ENCODE measurements around the gene AKAP13. TPM values are rescaled to one million over a fixed set of nuclear protein-coding genes. Genes with fewer than 3 reads are reported as not detected.

AKAP13 gene
- polyA plus RNA-seq, 12 donors, result 57.9 to 109 (median 77.9) TPM; not detected in 1

DNA sequence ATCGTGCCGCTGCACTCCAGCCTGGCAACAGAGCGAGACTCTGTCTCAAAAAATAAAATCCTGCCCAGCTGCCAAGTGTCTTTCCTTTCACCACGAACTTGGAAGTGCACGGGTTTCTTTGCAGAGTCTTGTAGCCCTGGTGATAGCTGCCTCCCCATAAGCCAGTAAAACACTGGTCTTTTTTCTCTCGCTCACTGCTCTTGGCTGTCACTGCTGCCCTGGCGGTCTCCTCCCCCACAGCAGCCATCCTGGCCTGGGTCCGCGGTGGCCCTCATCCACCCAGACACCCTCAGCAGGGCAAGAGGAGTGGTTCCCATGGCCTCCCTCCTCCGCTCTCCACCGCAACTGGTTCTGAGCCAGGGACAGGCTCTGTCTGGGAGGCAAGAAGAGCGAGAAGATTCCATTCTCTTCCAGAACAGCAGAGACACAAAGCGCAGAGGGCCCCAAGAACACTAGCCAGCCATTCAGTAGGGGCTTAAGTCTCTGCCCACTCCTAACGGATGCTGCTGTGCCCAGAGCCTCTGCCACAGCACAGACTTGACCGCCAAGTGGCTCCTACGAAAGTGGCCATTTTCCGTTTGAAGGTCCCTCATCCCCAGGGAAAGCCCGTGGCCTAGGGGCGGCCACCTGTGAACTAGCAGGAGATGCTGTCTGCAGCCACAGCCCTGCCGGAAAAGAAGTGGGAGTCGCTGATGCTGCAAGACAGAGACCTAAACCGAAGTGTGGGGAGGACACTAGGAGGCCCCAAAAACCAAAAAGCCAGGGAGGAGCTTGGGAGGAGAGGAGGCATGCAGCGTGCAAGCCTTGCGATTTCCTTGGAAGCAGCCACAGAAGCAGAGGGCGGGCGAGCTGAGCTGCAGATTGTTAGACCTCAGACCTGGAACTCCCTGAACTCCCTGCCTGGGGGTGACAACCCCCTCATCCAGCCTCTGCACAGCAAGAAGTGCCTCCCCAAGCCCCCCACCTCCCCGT lies 370.2 kb downstream of the AKAP13 start:
- peak; percentile 79 for DNase-seq

DNA sequence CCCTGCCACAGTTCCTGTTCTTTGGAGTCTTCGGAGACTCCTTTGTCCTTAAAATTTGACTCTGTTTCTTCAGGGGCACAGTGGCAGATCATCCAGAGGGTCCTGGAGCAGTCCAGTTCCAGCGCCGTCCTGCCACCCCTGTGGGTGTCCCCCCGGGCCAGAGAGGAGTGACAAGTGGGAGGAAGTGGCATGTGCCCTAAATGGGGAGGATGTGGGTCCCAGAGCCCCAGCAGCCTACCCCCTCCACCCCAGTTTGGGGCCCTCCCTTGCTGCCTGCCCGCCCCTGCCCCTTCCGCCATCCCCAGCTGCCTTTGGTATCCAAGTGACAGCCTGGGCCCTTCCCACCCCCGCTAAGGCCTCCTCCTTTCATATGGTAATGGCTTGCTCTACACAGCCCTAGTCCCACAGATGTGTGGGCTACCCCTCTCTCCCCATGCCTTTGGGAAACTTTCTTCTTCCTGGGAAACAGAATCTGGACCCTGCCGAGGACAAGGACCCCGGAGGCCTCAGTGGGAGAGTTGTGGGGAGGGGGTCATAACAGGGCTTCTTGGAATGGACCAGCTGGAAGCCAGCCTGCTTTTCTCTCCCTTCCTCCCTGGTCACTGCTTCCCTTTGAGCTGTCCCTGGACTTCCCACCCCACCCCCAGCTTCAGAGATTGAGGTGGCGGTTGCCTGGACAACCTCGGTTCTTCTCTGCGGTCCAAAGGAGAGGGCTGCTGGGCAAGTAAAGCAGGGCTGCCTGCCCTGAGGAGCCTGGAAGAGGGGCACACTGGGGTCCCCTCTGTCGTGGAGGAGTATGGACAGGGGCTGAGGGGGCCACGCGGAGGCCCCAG lies 371.1 kb downstream of the AKAP13 start:
- DNase-seq, result no peak

DNA sequence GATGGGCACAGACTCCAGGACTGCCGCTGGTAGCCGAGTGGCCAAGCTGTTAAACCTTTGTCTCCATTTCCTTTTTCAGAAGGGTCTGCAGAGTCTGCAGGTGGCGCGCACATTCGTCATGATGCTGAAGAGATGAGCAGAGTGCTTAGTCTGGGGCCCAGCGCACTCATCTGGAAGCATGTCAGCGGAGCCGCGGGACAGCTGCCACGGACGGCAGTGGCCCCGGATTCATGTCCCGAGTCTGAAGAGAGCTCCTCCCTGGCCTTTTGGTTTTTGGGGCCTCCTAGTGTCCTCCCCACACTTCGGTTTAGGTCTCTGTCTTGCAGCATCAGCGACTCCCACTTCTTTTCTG lies 371.7 kb downstream of the AKAP13 start:
- DNase-seq, result no peak

DNA sequence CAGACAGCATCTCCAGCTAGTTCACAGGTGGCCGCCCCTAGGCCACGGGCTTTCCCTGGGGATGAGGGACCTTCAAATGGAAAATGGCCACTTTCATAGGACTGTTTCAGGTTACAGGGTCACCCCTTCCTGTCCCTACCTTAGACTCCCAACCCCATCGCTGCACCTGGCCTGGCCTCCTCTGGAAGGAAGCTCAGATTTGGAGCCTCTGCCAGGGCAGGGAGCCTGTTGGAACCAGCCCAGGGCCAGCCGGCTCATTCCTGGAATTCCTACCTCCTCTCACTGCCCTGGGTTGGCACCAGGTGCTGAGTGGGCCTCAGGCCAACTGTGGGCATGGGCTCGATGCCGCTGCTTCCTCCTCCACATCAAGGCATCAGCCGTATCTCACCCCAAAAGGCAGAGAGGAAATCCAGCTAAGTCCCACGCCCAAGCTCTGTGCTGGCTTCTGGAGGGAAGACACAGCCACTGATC lies 372.1 kb downstream of the AKAP13 start:
- no peak for DNase-seq

DNA sequence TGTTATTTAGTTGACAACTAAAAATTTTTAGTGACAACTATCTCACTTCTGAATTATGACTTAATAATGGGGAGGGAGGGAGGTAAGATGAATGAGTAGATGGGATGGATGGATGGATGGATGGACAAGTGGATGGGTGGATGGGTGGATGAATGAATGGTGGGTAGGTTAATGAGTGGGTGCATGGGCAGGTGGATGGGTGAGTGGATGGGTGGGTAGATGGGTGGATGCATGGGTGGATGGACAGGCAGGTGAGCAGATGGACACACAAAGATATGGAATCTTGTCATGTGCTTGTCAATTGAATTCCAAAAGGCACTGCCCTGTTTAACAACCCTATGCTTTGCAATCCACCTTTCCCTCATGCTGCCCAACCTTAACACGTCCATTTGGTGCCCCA lies 372.9 kb downstream of the AKAP13 start:
- DNase-seq, result no peak

DNA sequence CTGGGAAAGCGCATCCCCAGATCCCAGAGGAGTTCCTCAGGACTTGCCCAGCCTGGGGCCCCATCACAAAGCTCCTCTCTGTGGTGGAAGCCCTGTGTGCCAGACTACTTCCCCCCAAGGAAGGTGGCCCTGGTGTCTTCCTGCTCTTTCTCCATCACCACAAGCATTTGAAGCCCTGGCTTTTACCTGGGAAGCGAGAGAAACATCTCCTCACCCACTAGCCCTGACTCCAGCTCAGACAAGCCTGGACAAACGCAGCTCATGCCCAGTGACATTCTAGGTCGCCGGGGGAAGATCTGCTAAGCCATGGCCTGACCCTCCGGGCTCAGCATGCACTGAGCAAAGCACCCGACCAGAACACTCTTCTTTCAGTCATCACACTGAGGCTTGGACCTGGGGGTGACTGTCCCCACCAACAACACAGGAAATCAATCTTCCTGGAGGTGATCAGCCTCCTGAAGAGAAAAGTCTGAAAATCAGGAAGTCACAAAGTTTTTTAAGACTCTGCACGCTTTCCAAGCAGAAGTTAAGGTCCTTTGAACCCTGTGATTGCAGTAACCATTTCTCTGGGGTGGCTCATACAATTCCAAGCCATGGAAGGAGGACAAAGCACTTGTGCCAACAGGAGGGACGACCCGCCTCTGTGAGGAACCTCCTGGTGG lies 373.5 kb downstream of the AKAP13 start:
- DNase-seq, result no peak

DNA sequence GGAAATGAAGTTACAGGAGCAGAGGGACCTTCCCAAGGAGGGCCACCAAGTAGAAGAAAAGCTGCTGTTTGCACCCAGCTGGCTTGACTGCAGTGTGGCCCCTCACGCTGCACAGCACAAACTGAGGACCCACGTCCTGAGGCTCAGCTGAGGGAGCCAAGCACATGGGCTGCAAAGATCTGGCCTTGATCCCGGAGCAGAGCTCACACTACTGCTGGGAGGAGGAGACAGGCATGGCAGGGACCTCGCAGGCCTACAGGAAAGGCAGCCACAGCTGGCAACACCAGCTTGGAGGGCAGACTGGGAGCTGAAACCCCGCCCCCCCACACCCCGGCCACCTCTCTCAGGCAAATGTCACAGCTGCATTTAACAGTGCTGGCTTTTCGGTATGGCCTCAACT lies 374.6 kb downstream of the AKAP13 start:
- no peak for DNase-seq

DNA sequence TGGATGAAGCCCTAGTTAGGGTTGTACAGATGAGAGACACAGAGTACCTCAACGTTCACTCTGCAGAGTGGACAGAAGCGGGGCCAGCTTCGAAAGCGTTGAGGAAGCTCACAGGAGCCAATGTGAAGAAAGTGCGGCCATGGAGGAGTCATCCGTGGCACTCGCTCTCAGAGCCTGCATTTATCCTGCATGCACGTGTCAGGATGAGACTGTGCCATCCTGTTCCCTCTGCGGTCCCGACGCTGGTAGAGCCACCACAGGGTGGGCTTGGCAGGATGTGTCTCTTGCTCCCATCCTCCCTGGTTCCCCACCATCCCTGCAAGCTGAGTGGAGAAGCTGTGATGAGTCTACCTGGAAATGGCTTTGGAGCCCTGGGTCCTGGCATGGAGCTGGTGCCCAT lies 375.1 kb downstream of the AKAP13 start:
- DNase-seq, result no peak

DNA sequence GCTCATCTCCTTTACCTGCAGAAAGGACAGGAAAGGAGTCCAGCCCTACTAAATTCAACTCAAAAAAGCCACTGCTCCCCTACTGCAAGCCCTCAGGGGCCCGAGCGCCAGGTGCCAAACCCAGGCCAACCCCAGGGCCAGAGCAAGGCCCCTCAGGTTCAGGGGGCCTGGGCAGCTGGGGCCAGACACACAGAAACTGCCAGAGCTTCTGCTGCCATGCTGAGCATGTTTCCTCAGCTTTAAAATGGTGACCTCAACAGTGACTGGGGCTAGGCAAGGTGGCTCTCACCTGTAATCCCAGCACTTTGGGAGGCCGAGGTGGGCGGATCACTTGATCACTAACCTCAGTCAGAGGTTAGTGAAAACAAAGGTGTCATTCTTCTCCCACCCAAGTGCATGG lies 375.5 kb downstream of the AKAP13 start:
- no peak for DNase-seq

DNA sequence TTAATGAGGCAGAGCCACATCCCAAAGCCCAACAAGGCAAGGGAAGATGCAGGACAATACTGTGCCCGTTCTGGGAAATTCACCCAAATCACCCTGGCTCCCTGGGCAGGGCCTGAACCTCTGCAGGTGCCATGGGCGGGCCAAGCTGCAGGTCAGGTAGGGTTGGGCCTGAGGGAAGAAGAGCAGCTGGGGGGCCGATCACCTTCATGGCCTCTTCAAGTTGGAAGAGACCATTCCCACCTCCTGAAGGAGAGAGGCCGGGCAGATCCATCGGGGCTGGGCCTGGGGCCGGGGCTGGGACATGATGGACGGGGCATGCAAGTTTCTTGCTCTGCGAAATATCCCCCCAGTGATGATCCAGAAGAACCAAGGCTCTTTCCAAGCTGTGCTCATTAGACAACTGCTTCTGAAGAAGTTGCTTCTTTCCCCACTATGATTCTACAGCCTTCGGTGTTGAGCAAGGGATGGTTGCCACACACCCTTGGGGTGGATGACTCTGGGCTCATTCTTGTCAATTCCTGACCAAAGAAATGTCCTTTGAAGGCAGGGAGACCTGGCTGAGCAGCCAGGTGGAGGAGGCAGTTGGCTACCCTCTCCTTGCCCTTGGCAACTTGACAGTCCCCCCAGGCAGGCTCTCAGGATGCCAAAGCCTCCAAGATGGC lies 376.1 kb downstream of the AKAP13 start:
- no peak for DNase-seq

DNA sequence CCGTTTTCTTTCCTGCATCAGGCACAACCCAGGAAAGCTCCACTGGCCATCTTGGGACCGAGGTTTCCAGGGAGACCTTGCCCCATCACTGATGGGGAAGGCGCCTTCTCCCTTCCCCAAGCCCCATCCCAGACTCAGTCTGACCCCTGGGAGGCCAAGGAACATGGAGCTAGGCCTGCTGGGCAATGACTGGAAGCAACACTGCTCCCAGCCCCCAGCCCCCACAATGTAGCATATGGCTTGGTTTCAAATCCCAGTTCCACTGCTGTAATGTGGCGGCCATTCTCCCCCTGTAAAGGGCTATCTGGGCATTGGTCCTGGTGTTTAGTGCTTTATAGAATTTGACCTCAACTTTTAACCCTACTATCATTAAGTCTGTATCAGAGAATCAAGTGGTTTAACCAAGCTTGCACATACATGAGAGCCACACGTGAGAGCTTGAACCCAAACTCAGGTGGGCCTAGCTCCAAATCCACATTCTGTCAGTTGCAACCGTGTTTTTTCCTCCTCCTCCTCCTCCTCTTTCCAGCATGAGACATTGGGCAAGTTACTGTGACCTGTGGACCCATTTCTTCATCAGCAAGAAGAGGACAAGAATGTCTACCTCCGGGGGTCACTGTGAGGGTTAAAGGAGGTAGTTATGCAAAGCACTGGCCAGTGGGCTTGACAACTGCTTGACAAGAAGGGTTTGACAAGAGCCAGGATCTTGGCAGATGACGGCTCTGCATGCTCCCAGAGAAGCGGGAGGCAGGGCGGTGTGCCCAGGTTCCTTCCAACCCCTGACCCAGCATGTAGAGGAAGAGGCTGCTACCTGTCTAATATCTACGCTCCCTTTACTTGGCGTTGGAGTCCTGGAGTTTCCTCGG lies 376.9 kb downstream of the AKAP13 start:
- no peak for DNase-seq

DNA sequence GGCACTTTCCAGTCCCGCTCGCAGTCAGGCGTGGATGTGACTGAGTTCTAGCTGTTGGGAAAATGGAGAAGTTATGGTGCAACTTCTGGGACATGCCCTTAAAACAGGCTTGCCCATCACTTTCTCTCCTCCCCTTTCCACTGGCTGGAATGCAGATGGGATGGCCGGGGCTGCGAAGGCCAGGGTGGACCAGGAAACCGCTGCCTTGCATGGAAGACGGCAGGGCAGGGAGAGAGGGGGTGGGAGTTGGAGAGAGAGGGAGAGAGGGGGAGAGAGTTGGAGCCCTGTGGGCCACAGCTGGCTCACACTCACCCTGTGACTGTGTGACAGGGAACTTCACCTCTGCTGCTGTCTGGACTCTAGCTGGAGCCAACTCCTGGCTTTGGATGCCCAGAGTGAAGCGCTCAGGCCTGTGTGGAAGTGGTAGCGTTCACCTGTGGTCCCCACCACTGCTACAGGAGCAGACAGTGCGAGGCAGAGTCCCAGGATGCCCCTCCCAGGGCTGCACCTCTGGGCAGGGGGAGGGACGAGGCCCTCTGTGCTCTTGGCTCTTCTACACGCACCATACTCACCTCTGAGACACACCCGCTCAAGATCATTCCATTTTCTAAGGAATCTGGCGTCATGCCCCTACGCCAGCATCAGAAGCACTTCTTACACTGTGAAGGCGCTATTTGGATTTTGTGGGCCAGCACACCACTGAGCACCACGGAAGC lies 377.7 kb downstream of the AKAP13 start:
- DNase-seq, result no peak

DNA sequence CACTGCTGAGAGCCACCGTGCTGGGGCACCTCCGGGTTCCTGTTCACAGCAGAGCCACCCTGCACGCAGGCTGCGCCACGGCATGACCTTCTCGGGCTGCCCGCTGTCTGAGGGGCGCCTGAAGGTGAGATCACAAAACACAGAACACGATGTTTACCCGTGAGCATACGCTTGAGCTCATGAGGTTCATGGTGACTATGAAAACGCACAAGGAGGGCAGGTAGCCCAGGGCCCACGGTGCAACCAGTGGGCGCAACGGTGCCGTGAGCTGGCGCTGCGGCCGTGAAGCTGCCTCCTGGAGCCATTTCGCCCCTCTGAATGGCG lies 378.2 kb downstream of the AKAP13 start:
- no peak for DNase-seq

DNA sequence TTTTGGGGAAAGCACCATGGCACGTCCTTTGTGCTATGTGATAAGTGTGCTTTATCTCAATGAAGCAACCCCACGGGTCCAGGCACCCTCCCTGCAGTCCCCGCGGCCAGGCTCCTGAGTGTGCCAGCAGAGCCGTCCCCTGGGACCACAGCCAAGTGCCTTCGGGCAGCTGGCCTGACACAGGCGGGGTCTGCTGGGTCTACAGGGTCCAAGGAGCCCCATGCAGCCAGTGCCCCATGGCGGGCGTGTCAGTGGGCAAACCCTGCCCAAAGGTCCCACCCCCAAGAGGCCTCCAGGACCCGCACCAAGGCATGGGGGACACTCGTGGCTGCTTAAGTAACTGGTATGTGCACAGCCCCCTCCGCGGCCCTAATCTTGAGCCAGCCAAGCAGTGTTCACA lies 379.0 kb downstream of the AKAP13 start:
- no peak for DNase-seq

DNA sequence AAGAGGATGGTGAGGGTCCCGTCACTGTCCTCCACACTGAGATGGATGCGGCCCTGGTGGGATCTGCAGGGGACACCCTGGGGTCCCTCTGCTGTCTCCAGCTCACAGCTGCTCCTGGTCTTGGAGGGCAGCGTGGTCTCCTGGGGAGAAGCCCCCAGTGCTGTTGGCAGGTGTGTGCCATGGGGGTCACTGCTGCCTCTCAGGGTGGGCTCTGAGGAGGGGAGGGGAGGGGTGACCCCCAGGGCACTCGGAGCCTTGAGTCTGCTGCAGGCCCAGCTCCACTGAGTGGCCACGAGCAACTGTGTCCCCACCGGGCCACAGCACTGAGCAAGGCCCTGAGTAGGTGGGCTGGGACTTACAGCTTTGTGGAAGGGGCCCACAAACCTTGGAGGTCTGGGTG lies 379.6 kb downstream of the AKAP13 start:
- DNase-seq, result no peak

DNA sequence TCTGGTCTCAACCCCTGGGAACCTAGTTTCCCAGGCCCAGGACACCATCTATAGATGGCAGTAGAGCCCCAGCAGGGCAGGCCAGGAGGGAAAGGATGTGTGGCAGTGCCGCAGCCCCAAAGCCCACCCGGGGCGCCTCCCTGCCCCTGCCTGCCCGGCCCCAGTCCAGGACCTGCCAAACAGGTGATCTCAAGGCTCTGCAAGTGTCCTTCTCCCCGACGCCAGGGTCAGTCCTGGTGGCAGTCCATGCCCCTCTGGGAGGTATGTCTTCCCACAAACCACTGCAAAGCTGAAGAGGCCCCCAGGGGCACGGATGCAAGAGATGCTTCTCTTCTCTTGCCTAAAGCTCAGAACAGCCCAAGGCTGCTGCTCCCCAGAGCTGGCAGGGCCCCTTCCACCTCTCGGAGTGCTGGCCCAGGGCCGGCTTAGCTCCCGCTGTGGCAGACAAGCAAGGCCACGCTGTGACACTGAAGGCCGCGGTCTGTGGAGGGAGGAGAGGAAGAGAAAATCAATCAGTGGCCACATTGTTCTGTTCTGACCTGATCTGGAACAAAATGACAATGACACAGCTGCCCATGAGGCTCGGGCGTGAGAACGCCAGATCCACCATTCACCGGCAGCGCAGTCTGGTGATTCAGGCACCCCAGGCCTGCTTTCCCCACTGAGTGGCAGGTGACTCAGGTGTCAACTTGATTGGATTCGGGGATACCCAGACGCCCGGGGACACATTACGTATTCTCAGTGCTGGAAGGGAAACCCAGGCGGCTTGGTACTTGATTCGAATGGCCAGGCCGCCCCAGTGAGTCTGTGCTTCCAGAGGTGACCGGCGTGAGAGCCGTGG lies 380.3 kb downstream of the AKAP13 start:
- no peak for DNase-seq

DNA sequence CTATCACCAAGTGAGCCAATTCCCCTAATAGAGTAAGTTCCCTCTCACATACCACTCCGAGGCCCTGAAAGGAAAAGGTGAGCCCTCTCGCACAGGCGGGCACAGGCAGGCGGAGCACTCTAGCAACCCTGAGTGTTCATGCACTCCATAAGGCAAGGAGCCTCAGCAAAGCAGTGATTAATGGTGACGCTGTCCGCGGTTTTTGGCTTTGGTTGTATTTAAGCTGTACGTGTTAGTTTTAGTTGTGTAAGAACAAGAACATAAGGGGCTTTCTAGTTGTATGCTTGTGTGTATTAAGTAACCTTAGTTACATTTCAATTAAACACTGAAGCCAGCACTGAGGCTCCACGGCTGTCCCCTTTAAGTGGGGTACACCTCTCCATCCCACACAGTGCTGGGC lies 381.2 kb downstream of the AKAP13 start:
- DNase-seq, result no peak

DNA sequence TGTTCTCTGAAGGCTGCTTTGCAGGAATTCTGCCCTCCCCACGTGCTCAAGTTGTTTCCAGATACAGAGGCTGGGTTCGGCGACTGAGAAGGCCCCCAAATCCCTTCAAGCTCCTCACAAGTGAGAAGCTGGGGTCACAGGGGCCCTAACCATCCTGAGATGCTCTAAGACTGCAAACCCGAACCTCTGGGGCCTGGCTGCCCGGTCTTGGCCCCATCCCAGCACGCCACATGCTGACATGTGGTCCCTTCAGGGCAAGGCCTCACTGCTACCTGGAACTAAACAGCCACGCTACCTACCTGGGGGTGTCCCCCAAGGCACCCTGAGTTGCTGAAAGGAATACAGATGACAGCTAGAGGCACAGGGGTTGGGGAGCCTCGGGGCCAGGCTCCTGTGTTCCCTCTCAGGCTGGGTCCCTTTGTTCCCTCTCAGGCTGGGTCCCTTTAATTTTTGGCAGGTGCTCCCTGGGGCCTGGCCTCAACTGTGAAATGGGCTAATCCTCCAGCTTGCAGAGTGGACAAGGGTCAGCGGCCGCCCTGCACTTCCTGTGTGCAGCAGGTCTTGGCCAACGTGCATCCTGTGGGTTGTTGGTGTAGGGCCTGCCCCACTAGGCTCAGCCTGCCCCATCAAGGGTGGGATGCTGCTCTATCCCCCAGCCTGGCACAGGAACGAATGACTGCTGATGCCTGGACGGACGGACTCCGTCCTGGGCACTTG lies 381.8 kb downstream of the AKAP13 start:
- no peak for DNase-seq

DNA sequence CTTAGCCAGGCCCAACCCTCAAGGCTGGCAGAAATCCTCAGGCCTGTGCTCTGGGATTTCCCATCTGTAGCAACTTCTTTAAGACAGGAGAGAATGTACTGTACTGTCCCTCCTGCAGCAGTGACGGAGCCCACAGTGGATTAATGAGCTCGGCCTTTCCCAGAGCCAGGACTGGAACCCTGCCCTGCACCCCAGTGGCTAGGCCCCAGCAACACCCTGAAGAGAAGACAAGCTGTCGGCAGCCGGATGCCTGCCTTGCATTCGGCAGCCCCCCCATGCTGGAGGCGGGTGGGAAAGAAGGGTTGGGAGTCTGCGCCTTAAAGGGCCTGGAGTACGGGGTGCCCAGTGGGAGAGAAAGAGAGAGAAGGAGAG lies 382.3 kb downstream of the AKAP13 start:
- no peak for DNase-seq
